Mammary epithelial cell (primary cell): Measurements from ENCODE around the gene UBE2V1.

ENCODE experiments used
- EZH2 ChIP-seq: IDR thresholded peaks from 2 replicates; pipeline ENCODE4 v1.6.1; 2012; ENCODE audit warnings: low read length, inconsistent platforms, borderline replicate concordance
- TF ChIP-seq, protein P1 (sequence below), 2 donors: IDR thresholded peaks in 1 of 2; conservative IDR thresholded peaks in 1 of 2; 2 replicates each; pipeline ENCODE4 v1.5.1; 2011 to 2012; ENCODE audit warnings: inconsistent platforms in 2 of 2, low read length in 2 of 2, mild to moderate bottlenecking in 2 of 2, control low read depth in 1 of 2, low read depth in 1 of 2; ENCODE audit not compliant: insufficient read depth in 1 of 2; ENCODE audit errors: extremely low read depth in 1 of 2

DNA sequence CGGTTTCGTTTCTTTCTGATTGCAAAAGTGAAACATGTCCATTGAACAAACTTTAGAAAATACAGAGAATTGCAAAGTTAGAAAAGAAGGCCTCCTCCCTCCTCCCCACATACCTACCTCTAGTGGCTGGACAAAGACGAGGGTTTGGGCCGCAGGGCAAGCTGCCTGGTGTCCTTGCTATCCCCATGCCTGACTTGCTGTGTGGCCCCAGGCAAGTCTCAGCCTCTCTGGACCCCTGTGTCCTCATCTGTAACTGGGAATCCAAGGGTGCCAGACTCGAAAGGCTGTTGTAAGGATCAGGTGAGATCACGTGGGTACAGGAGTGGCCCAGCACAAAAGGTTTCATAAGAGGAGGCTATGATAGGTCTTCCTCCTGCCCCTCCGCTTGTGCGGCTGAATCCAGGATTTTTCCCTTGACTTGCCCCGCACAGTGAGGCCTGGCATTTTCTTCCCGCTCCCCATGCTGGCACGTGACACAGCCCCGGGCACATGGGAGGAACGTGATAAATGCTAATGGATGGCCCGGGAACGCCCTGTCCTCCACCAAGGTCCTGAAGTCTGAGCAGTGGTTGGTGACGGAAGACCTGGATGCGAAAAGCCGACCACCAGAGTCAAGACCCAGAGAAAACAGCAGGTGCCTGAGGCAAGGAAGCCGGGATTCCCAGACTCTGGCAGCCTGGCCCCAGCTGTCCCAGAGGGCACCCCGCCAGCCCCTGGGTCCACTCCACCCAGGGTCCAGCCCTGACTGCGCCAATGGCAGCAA, 55.8 kb downstream of the UBE2V1 start:
- TF ChIP-seq, protein P1, sequence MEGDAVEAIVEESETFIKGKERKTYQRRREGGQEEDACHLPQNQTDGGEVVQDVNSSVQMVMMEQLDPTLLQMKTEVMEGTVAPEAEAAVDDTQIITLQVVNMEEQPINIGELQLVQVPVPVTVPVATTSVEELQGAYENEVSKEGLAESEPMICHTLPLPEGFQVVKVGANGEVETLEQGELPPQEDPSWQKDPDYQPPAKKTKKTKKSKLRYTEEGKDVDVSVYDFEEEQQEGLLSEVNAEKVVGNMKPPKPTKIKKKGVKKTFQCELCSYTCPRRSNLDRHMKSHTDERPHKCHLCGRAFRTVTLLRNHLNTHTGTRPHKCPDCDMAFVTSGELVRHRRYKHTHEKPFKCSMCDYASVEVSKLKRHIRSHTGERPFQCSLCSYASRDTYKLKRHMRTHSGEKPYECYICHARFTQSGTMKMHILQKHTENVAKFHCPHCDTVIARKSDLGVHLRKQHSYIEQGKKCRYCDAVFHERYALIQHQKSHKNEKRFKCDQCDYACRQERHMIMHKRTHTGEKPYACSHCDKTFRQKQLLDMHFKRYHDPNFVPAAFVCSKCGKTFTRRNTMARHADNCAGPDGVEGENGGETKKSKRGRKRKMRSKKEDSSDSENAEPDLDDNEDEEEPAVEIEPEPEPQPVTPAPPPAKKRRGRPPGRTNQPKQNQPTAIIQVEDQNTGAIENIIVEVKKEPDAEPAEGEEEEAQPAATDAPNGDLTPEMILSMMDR (conservative IDR thresholded peaks at IDR 0.05 in 1 of 2, IDR thresholded peaks at IDR 0.05 in 1 of 2; ENCODE audit: extremely low read depth in 1 of 2, insufficient read depth in 1 of 2, low read depth in 1 of 2, low read length in 2 of 2): no peak
- TF ChIP-seq EZH2: no peak
